DOHH2 (cell line): ENCODE data around the gene SEC14L3.
A peak's percentile ranks its signal among the peaks of the same experiment; 100 is the strongest.

Experiments used
- H3F3A ChIP-seq: fragments of 200-600 bp; sonication (generic), shearing (Covaris generic); 2 replicates; pipeline ENCODE4 v1.6.0; 2016; ENCODE audit warnings: antibody characterized with exemption, mild to moderate bottlenecking; ENCODE audit not compliant: control insufficient read depth, insufficient read depth
- H3K27ac ChIP-seq: fragments of 200-600 bp; sonication (generic); 2 replicates; pipeline ENCODE4 v1.5.1; 2014; ENCODE audit warnings: low read depth, mild to moderate bottlenecking, low read length, moderate library complexity
- H3K27me3 ChIP-seq: fragments of 200-600 bp; sonication (generic); 2 replicates; pipeline ENCODE4 v1.6.1; 2014; ENCODE audit warnings: mild to moderate bottlenecking, low read length, mixed read lengths; ENCODE audit not compliant: control insufficient read depth
- H3K36me3 ChIP-seq: fragments of 200-600 bp; sonication (generic); 2 replicates; pipeline ENCODE4 v1.6.1; 2014; ENCODE audit warnings: mild to moderate bottlenecking, low read length, moderate library complexity, mixed read lengths; ENCODE audit not compliant: control insufficient read depth
- H3K4me1 ChIP-seq: fragments of 200-600 bp; sonication (generic); 2 replicates; pipeline ENCODE4 v1.6.1; 2014; ENCODE audit warnings: mild to moderate bottlenecking, low read length, mixed read lengths; ENCODE audit not compliant: control insufficient read depth
- H3K4me2 ChIP-seq: fragments of 200-600 bp; sonication (generic); 2 replicates; pipeline ENCODE4 v1.6.0; 2014; ENCODE audit warnings: mild to moderate bottlenecking, low read length, moderate library complexity
- H3K4me3 ChIP-seq: fragments of 200-600 bp; sonication (generic); 2 replicates; pipeline ENCODE4 v1.5.1; 2014; ENCODE audit warnings: mild to moderate bottlenecking, low read length, mixed read lengths
- H3K79me2 ChIP-seq: fragments of 200-600 bp; sonication (generic); 2 replicates; pipeline ENCODE4 v1.6.1; 2014; ENCODE audit warnings: mild to moderate bottlenecking, low read length, mixed read lengths; ENCODE audit not compliant: control insufficient read depth
- H3K9me2 ChIP-seq: fragments of 200-600 bp; sonication (generic); replicated peaks from 2 replicates; pipeline ENCODE4 v1.6.1; 2014; ENCODE audit warnings: mild to moderate bottlenecking, low read length, mixed read lengths; ENCODE audit not compliant: control insufficient read depth
- H3K9me3 ChIP-seq: fragments of 200-600 bp; sonication (generic); 2 replicates; pipeline ENCODE4 v1.6.1; 2014; ENCODE audit warnings: antibody characterized with exemption, low read length, mixed read lengths; ENCODE audit not compliant: control insufficient read depth, insufficient read depth
- H4K20me1 ChIP-seq: fragments of 200-600 bp; sonication (generic); 2 replicates; pipeline ENCODE4 v1.6.0; 2014; ENCODE audit warnings: low read depth, mild to moderate bottlenecking, antibody characterized with exemption, low read length, moderate library complexity; ENCODE audit not compliant: control insufficient read depth, insufficient read depth
- EZH2phosphoT487 ChIP-seq: fragments of 200-600 bp; sonication (generic); IDR thresholded peaks from 2 replicates; pipeline ENCODE4 v1.6.1; 2017; ENCODE audit warnings: borderline replicate concordance, mild to moderate bottlenecking, antibody characterized with exemption, low read length, moderate library complexity, mixed read lengths
- TF ChIP-seq, protein P1 (sequence below): fragments of 200-600 bp; sonication (generic); IDR thresholded peaks from one replicate; pipeline ENCODE4 v1.5.1; 2014; ENCODE audit warnings: antibody characterized with exemption, mild to moderate bottlenecking, low read depth, low read length; ENCODE audit not compliant: poor library complexity, severe bottlenecking

SEC14L3 gene

GRCh38 chr22:30438559-30438958 lies 33.3 kb downstream of the SEC14L3 start:
- Histone ChIP-seq H3K79me2 (no peaks in the 10 kb centered on the region), H3K4me2 (no peak overlapping the region), H3K9me2 (no peaks in the 10 kb centered on the region), H3K4me1 (peaks cover 41% of the 10 kb centered on the region), H3K27ac (no peak overlapping the region), H3K36me3 (peaks cover 11% of the 10 kb centered on the region), H3K27me3 (no peaks in the 10 kb centered on the region), H3K4me3 (no peak overlapping the region), H3F3A (peaks cover 6% of the 10 kb centered on the region; the same call in 1 of the 2 replicates), H3K9me3 (peaks cover 4% of the 10 kb centered on the region; the same call in 1 of the 2 replicates), H4K20me1 (no peaks in the 10 kb centered on the region)
- TF ChIP-seq, protein P1, sequence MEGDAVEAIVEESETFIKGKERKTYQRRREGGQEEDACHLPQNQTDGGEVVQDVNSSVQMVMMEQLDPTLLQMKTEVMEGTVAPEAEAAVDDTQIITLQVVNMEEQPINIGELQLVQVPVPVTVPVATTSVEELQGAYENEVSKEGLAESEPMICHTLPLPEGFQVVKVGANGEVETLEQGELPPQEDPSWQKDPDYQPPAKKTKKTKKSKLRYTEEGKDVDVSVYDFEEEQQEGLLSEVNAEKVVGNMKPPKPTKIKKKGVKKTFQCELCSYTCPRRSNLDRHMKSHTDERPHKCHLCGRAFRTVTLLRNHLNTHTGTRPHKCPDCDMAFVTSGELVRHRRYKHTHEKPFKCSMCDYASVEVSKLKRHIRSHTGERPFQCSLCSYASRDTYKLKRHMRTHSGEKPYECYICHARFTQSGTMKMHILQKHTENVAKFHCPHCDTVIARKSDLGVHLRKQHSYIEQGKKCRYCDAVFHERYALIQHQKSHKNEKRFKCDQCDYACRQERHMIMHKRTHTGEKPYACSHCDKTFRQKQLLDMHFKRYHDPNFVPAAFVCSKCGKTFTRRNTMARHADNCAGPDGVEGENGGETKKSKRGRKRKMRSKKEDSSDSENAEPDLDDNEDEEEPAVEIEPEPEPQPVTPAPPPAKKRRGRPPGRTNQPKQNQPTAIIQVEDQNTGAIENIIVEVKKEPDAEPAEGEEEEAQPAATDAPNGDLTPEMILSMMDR: no peak
- no peak for TF ChIP-seq EZH2phosphoT487

GRCh38 chr22:30436196-30436595 lies 35.6 kb downstream of the SEC14L3 start:
- H3K4me1 ChIP-seq: peaks cover 25% of the 10 kb centered on the region
- peak overlapping the region; percentile 68 for H3K27ac ChIP-seq
- no peaks in the 10 kb centered on the region for H3K9me2 ChIP-seq
- H3F3A ChIP-seq: peaks cover 11% of the 10 kb centered on the region
- H3K27me3 ChIP-seq: no peaks in the 10 kb centered on the region
- peaks cover 11% of the 10 kb centered on the region for H3K36me3 ChIP-seq
- peaks cover 4% of the 10 kb centered on the region; the same call in 1 of the 2 replicates for H3K9me3 ChIP-seq
- peak overlapping the region; percentile 91 for H3K4me2 ChIP-seq
- no peak for TF ChIP-seq EZH2phosphoT487
- TF ChIP-seq, protein P1: no peak
- peak overlapping the region; percentile 78 for H3K4me3 ChIP-seq
- H4K20me1 ChIP-seq: no peaks in the 10 kb centered on the region
- no peaks in the 10 kb centered on the region for H3K79me2 ChIP-seq

GRCh38 chr22:30435674-30436126 lies 36.1 kb downstream of the SEC14L3 start:
- H3F3A ChIP-seq: peaks cover 14% of the 10 kb centered on the region
- peaks cover 11% of the 10 kb centered on the region for H3K36me3 ChIP-seq
- H3K4me1 ChIP-seq: peaks cover 25% of the 10 kb centered on the region
- H4K20me1 ChIP-seq: no peaks in the 10 kb centered on the region
- peak overlapping the region; percentile 68 for H3K27ac ChIP-seq
- H3K9me3 ChIP-seq: peaks cover 4% of the 10 kb centered on the region; the same call in 1 of the 2 replicates
- no peaks in the 10 kb centered on the region for H3K9me2 ChIP-seq
- H3K4me2 ChIP-seq: peak overlapping the region; percentile 91
- no peaks in the 10 kb centered on the region for H3K79me2 ChIP-seq
- H3K4me3 ChIP-seq: peak overlapping the region; percentile 78
- no peaks in the 10 kb centered on the region for H3K27me3 ChIP-seq
- TF ChIP-seq, protein P1: peak; percentile 49
- no peak for TF ChIP-seq EZH2phosphoT487
